Gastrocnemius medialis (tissue), 4 donors: ENCODE data around the gene WDR64. TPM values are rescaled to one million over a fixed set of nuclear protein-coding genes. Genes with fewer than 3 reads are reported as not detected.
A peak's percentile ranks its signal among the peaks of the same experiment; 100 is the strongest.

Source experiments
- ATAC-seq, 2 donors: fragments of 150-250 bp; one replicate each; pipeline ENCODE4 v1.9.1; 2016
- DNase-seq, 2 donors: peaks; one replicate each; pipeline ENCODE4 v3.0.0-alpha.2; 2019
- H3K27ac ChIP-seq, 4 donors: fragments of 200-600 bp; sonication (generic); 1 replicate in 1 of 4; 2 replicates in 3 of 4; pipeline ENCODE4 v1.5.1; 2016 to 2018; ENCODE audit warnings: mild to moderate bottlenecking in 2 of 4, moderate library complexity in 1 of 4
- H3K27me3 ChIP-seq, 3 donors: fragments of 200-600 bp; sonication (generic) in 2 of 3; 1 replicate in 1 of 3; 2 replicates in 2 of 3; pipeline versions ENCODE4 v1.5.1 to v1.6.0; 2016 to 2019; ENCODE audit warnings: mild to moderate bottlenecking in 1 of 3, moderate library complexity in 1 of 3
- H3K36me3 ChIP-seq, 2 donors: fragments of 200-600 bp; sonication (generic) in 1 of 2; one replicate each; pipeline ENCODE4 v1.5.1; 2017 to 2018
- H3K4me1 ChIP-seq, 2 donors: fragments of 200-600 bp; sonication (generic) in 1 of 2; one replicate each; pipeline ENCODE4 v1.5.1; 2016 to 2017; ENCODE audit warnings: mild to moderate bottlenecking in 2 of 2
- H3K4me3 ChIP-seq, 4 donors: fragments of 200-600 bp; sonication (generic) in 3 of 4; 1 replicate in 1 of 4; 2 replicates in 3 of 4; pipeline ENCODE4 v1.5.1; 2016 to 2019; ENCODE audit warnings: mild to moderate bottlenecking in 2 of 4
- H3K9me3 ChIP-seq, 3 donors: fragments of 200-600 bp; sonication (generic) in 2 of 3; 1 replicate in 1 of 3; 2 replicates in 2 of 3; pipeline ENCODE4 v1.5.1; 2016 to 2019
- CTCF ChIP-seq, 5 experiments: fragments of 450-650 bp in 3 of 5; fragments of 200-600 bp in 2 of 5; sonication (generic) in 2 of 5; IDR thresholded peaks in 4 of 5; conservative IDR thresholded peaks in 1 of 5; 1 replicate in 4 of 5; 2 replicates in 1 of 5; pipeline ENCODE4 v1.5.1; 2016 to 2019; ENCODE audit warnings: antibody characterized with exemption in 5 of 5, mild to moderate bottlenecking in 3 of 5, moderate library complexity in 3 of 5
- POLR2A ChIP-seq, 2 donors: fragments of 450-650 bp; IDR thresholded peaks; one replicate each; pipeline ENCODE4 v1.6.1; 2017; ENCODE audit warnings: antibody characterized with exemption in 2 of 2, mild to moderate bottlenecking in 2 of 2, moderate library complexity in 2 of 2
- in situ Hi-C, 4 donors: fragments of 200-750 bp; cut with MboI; loops; one replicate each; pipeline versions ENCODE4 v1.15.0 to v1.8.0; 2017; ENCODE audit warnings: low sequenced_read_pairs in 4 of 4
- intact Hi-C: fragments of 100-400 bp; cut with DNase I; formaldehyde crosslinking; loops from one replicate; pipeline ENCODE4 v1.15.1; 2023; ENCODE audit warnings: low total_unique reads
- total RNA-seq, 4 donors: library from RNA; depleted of rRNA; stranded (reverse); fragments of >200 nt; gene quantifications; one replicate each; pipeline versions ENCODE4 v1.1.0 to v1.2.3, GENCODE V29; 2016

Gene WDR64
- under 1 TPM in 1 of 4 donors, not detected in 3; 0.22 TPM for total RNA-seq

GRCh38 chr1:241652012-241652411 is at the start of gene WDR64:
WDR64 (plus strand) TSS chr1:241652281; CDS start chr1:241652485, 204 bp downstream.
- H3K9me3 ChIP-seq: no peaks in the 10 kb centered on the region
- intact Hi-C loops (no loop called here), in situ Hi-C loops (no loop called here)
- no peak within 1 kb of the TSS for H3K27ac ChIP-seq
- no peaks in the 10 kb centered on the region for H3K4me1 ChIP-seq
- no peaks in the 10 kb centered on the region for H3K27me3 ChIP-seq
- no peak for DNase-seq
- no peaks in the 10 kb centered on the region for H3K36me3 ChIP-seq
- TF ChIP-seq POLR2A (IDR thresholded peaks at IDR 0.05): no peak
- no peak for TF ChIP-seq CTCF (IDR thresholded peaks at IDR 0.05 in 4 of 5, conservative IDR thresholded peaks at IDR 0.05 in 1 of 5)
- ATAC-seq: no peak
- H3K4me3 ChIP-seq: no peak within 1 kb of the TSS

GRCh38 chr1:241603731-241604245 is 48.3 kb upstream of the WDR64 start:
- Histone ChIP-seq H3K36me3 (no peaks in the 10 kb centered on the region), H3K4me3 (no peak overlapping the region), H3K9me3 (no peaks in the 10 kb centered on the region), H3K27ac (no peak overlapping the region), H3K4me1 (no peaks in the 10 kb centered on the region), H3K27me3 (no peaks in the 10 kb centered on the region)
- DNase-seq (no peak), ATAC-seq (peak in 1 of 2 donors; percentile 30)
- no peak for TF ChIP-seq CTCF (IDR thresholded peaks at IDR 0.05 in 4 of 5, conservative IDR thresholded peaks at IDR 0.05 in 1 of 5)
- TF ChIP-seq POLR2A (IDR thresholded peaks at IDR 0.05): no peak
- intact Hi-C loops: no loop called here
- in situ Hi-C loops: loop anchor here in 3 of 4 donors (25.0 kb wide), 2 partner anchors 234 to 409 kb away; partner anchors contain the start of gene EXO1 (in 2 of the 3)

DNA sequence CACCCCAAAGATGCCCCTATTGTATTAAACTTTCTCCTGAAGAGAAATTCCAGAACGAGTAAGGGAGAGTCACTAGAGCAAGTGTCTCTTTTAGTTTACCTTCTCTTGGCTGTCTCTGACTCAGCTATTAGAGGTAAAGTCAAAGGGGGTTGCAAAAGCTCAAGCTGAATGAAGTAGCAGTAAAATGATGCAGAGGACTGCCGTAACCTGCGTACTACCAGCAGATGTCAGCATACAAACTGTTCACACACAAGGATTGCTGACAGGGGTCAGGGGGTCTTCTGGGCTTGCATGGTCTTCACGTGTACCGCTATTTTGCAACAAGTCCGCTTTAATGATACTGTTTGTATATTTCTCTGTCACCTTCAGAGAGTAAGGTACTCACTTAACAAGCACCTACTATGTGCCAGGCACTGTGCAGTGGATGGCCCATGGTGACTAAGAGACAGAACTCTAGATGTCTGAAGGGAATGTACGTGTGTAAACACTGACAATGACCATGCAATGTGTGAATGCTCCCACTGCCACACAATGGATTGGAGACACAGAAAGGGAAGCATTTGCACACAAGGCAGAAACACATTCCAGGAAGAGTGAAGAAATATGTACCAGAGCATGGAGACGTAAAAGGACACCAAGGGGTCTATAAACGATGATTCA is 46.8 kb upstream of the WDR64 start:
- intact Hi-C loops: no loop called here
- Histone ChIP-seq H3K4me3 (no peak overlapping the region), H3K36me3 (no peaks in the 10 kb centered on the region), H3K4me1 (no peaks in the 10 kb centered on the region), H3K27ac (no peak overlapping the region), H3K9me3 (no peaks in the 10 kb centered on the region), H3K27me3 (no peaks in the 10 kb centered on the region)
- in situ Hi-C loops: loop anchor here in 3 of 4 donors (25.0 kb wide), 2 partner anchors 232 to 407 kb away; partner anchors contain the start of gene EXO1 (in 2 of the 3)
- ATAC-seq (no peak), DNase-seq (no peak)
- no peak for TF ChIP-seq POLR2A (IDR thresholded peaks at IDR 0.05)
- no peak for TF ChIP-seq CTCF (IDR thresholded peaks at IDR 0.05 in 4 of 5, conservative IDR thresholded peaks at IDR 0.05 in 1 of 5)

DNA sequence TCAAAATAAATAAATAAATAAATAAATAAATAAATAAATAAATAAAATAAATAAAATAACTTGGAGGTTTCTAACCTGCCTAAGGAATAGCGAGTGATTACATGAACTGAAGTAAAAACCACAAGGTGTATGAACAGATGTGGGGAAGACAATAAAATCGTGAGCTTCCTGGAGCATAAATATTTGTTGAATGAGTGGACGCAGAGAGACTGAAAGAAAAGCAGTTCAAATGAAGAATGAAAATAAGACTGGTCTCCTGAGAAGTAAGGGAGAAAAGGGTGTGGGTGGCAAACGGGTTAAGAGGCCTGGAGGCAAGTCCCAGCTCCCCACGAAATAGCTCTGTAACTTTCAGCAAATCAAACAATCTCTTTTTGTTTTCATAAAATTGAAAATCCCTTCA is 45.5 kb upstream of the WDR64 start:
- TF ChIP-seq POLR2A (IDR thresholded peaks at IDR 0.05) (no peak), CTCF (IDR thresholded peaks at IDR 0.05 in 4 of 5, conservative IDR thresholded peaks at IDR 0.05 in 1 of 5) (no peak)
- H3K4me3 ChIP-seq: no peak overlapping the region
- H3K27me3 ChIP-seq: no peaks in the 10 kb centered on the region
- H3K9me3 ChIP-seq: no peaks in the 10 kb centered on the region
- DNase-seq: no peak
- ATAC-seq: no peak
- H3K4me1 ChIP-seq: no peaks in the 10 kb centered on the region
- no peaks in the 10 kb centered on the region for H3K36me3 ChIP-seq
- intact Hi-C loops: no loop called here
- in situ Hi-C loops: loop anchor here in 3 of 4 donors (25.0 kb wide), 2 partner anchors 231 to 406 kb away; partner anchors contain the start of gene EXO1 (in 2 of the 3)
- H3K27ac ChIP-seq: no peak overlapping the region
